HepG2 (cell line): Measurements from ENCODE around the gene GTF2A2. TPM values are rescaled to one million over a fixed set of nuclear protein-coding genes. Genes with fewer than 3 reads are reported as not detected.
A peak's percentile ranks its signal among the peaks of the same experiment; 100 is the strongest.

ENCODE experiments used
- ELF4 ChIP-seq: sonication (generic); formaldehyde crosslinking; IDR thresholded peaks from 2 replicates; pipeline ENCODE4 v1.5.0; 2020; ENCODE audit warnings: missing genetic modification reagents, mild to moderate bottlenecking, moderate library complexity, borderline replicate concordance
- FOXA3 ChIP-seq: IDR thresholded peaks from 2 replicates; pipeline ENCODE4 v1.6.1; 2016; ENCODE audit warnings: missing genetic modification reagents, missing compliant biosample characterization
- NFATC3 ChIP-seq: sonication (generic); formaldehyde crosslinking; IDR thresholded peaks from 2 replicates; pipeline ENCODE4 v1.5.1; 2020; ENCODE audit warnings: mild to moderate bottlenecking, missing genetic modification reagents
- NFIC ChIP-seq: IDR thresholded peaks from 2 replicates; pipeline ENCODE4 v1.6.1; 2012; ENCODE audit warnings: mild to moderate bottlenecking, low read length, inconsistent platforms
- NR2C2 ChIP-seq: sonication (generic); formaldehyde crosslinking; IDR thresholded peaks from 2 replicates; pipeline ENCODE4 v1.4.0; 2020; ENCODE audit warnings: missing genetic modification reagents, mild to moderate bottlenecking, moderate library complexity, borderline replicate concordance
- TFDP2 ChIP-seq: sonication (generic); formaldehyde crosslinking; IDR thresholded peaks from 2 replicates; pipeline ENCODE4 v1.4.0; 2020; ENCODE audit warnings: missing genetic modification reagents
- ZFP1 ChIP-seq: IDR thresholded peaks from 2 replicates; pipeline ENCODE4 v1.6.1; 2016
- ZNF30 ChIP-seq: sonication (generic); formaldehyde crosslinking; IDR thresholded peaks from 2 replicates; pipeline ENCODE4 v1.5.0; 2020; ENCODE audit warnings: mild to moderate bottlenecking, missing genetic modification reagents
- ZNF33B ChIP-seq: sonication (generic); formaldehyde crosslinking; IDR thresholded peaks from 2 replicates; pipeline ENCODE4 v1.5.1; 2020; ENCODE audit warnings: mild to moderate bottlenecking, missing genetic modification reagents
- ZNF34 ChIP-seq: sonication (generic); formaldehyde crosslinking; IDR thresholded peaks from 2 replicates; pipeline ENCODE4 v1.4.0; 2020; ENCODE audit warnings: mild to moderate bottlenecking, missing genetic modification reagents, borderline replicate concordance
- ZNF468 ChIP-seq: sonication (generic); formaldehyde crosslinking; IDR thresholded peaks from 2 replicates; pipeline ENCODE4 v1.8.0; 2022; ENCODE audit warnings: mild to moderate bottlenecking, moderate library complexity, missing genetic modification reagents
- ZNF512 ChIP-seq: sonication (generic); formaldehyde crosslinking; IDR thresholded peaks from 2 replicates; pipeline ENCODE4 v1.4.0; 2020; ENCODE audit warnings: mild to moderate bottlenecking, missing genetic modification reagents
- ZNF572 ChIP-seq: sonication (generic); formaldehyde crosslinking; IDR thresholded peaks from 2 replicates; pipeline ENCODE4 v1.5.1; 2020; ENCODE audit warnings: mild to moderate bottlenecking, missing genetic modification reagents
- ZNF605 ChIP-seq: sonication (generic); formaldehyde crosslinking; IDR thresholded peaks from 2 replicates; pipeline ENCODE4 v1.8.0; 2022; ENCODE audit warnings: mild to moderate bottlenecking, missing genetic modification reagents
- ZNF720 ChIP-seq: sonication (generic); formaldehyde crosslinking; IDR thresholded peaks from 2 replicates; pipeline ENCODE4 v1.4.0; 2020; ENCODE audit warnings: missing genetic modification reagents
- ZNF747 ChIP-seq: sonication (generic); formaldehyde crosslinking; IDR thresholded peaks from 2 replicates; pipeline ENCODE4 v1.8.1; 2023; ENCODE audit warnings: missing genetic modification reagents, mild to moderate bottlenecking, borderline replicate concordance
- polyA plus RNA-seq, 8 experiments: library from polyadenylated mRNA; depleted of rRNA in 3 of 8; stranded (reverse) in 7 of 8; unstranded in 1 of 8; fragments of >200 nt; fragmentation: Illumina TruSeq in 4 of 8; extraction: Trizol in 4 of 8; gene quantifications; 2 replicates each; pipeline versions ENCODE4 v1.2.1 to v1.2.3, GENCODE V29; 2011 to 2016; ENCODE audit warnings: low read depth in 4 of 8, missing spikeins in 1 of 8, mixed read lengths in 1 of 8; ENCODE audit not compliant: insufficient read depth in 1 of 8
- total RNA-seq, 5 experiments: library from RNA; depleted of rRNA; stranded (reverse); fragments of >200 nt; fragmentation: Illumina TruSeq; extraction: Trizol; gene quantifications; 2 replicates each; pipeline ENCODE4 v1.2.3, GENCODE V29; 2016; ENCODE audit warnings: low read depth in 1 of 5
- TF ChIP-seq, protein P1 (sequence below): sonication (generic); formaldehyde crosslinking; IDR thresholded peaks from 2 replicates; pipeline ENCODE4 v1.4.0; 2020; ENCODE audit warnings: missing genetic modification reagents
- TF ChIP-seq, protein P2 (sequence below): sonication (generic); formaldehyde crosslinking; IDR thresholded peaks from 2 replicates; pipeline ENCODE4 v1.5.0; 2020; ENCODE audit warnings: mild to moderate bottlenecking, missing genetic modification reagents, borderline replicate concordance
- TF ChIP-seq, protein P3 (sequence below): sonication (generic); formaldehyde crosslinking; IDR thresholded peaks from 2 replicates; pipeline ENCODE4 v1.4.0; 2020; ENCODE audit warnings: mild to moderate bottlenecking, missing genetic modification reagents, borderline replicate concordance

The GTF2A2 gene
- total and polyA plus RNA-seq, 2 of the 13 experiments (the other 11 are each of a cell fraction or from before 2014, with no cell fraction given): 24.4 to 106 TPM

DNA sequence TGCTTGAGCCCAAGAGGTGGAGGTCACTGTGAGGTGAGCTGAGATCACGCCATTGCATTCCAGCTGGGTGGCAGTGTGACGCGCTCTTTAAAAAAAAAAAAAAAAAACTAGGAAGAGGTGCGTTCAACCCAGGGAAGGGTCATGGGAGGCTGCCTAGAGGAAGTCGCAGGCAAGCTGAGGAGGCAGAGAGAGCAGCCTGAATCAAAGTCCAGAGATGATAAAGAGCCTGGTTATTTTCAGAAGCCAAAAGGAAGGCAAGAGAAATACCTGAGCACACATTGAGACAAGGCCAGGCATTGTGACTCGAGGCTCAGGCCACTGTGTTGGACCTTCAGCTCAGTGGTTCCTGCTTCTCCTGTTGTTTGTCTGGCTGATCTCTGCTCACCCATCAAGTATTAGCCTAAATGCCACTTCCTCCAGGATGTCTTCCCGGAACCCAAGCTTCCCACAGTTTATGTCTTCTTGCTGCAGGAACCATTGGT lies 61.8 kb downstream of the GTF2A2 start (continued):
- TF ChIP-seq, protein P1, sequence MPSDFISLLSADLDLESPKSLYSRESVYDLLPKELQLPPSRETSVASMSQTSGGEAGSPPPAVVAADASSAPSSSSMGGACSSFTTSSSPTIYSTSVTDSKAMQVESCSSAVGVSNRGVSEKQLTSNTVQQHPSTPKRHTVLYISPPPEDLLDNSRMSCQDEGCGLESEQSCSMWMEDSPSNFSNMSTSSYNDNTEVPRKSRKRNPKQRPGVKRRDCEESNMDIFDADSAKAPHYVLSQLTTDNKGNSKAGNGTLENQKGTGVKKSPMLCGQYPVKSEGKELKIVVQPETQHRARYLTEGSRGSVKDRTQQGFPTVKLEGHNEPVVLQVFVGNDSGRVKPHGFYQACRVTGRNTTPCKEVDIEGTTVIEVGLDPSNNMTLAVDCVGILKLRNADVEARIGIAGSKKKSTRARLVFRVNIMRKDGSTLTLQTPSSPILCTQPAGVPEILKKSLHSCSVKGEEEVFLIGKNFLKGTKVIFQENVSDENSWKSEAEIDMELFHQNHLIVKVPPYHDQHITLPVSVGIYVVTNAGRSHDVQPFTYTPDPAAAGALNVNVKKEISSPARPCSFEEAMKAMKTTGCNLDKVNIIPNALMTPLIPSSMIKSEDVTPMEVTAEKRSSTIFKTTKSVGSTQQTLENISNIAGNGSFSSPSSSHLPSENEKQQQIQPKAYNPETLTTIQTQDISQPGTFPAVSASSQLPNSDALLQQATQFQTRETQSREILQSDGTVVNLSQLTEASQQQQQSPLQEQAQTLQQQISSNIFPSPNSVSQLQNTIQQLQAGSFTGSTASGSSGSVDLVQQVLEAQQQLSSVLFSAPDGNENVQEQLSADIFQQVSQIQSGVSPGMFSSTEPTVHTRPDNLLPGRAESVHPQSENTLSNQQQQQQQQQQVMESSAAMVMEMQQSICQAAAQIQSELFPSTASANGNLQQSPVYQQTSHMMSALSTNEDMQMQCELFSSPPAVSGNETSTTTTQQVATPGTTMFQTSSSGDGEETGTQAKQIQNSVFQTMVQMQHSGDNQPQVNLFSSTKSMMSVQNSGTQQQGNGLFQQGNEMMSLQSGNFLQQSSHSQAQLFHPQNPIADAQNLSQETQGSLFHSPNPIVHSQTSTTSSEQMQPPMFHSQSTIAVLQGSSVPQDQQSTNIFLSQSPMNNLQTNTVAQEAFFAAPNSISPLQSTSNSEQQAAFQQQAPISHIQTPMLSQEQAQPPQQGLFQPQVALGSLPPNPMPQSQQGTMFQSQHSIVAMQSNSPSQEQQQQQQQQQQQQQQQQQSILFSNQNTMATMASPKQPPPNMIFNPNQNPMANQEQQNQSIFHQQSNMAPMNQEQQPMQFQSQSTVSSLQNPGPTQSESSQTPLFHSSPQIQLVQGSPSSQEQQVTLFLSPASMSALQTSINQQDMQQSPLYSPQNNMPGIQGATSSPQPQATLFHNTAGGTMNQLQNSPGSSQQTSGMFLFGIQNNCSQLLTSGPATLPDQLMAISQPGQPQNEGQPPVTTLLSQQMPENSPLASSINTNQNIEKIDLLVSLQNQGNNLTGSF: no peak
- TF ChIP-seq TFDP2 (CRISPR knock-in tag) (no peak), ELF4 (CRISPR knock-in tag) (no peak), ZNF468 (CRISPR knock-in tag) (no peak), ZNF30 (CRISPR knock-in tag) (no peak), ZNF747 (CRISPR knock-in tag) (no peak), FOXA3 (CRISPR knock-in tag) (no peak), ZNF512 (CRISPR knock-in tag) (no peak), ZNF33B (CRISPR knock-in tag) (no peak), ZNF572 (no peak), ZNF605 (CRISPR knock-in tag) (no peak), NFATC3 (CRISPR knock-in tag) (no peak), ZNF720 (CRISPR knock-in tag) (no peak), ZFP1 (no peak), NFIC (no peak), ZNF34 (CRISPR knock-in tag) (no peak), NR2C2 (CRISPR knock-in tag) (no peak)
- TF ChIP-seq, protein P2, sequence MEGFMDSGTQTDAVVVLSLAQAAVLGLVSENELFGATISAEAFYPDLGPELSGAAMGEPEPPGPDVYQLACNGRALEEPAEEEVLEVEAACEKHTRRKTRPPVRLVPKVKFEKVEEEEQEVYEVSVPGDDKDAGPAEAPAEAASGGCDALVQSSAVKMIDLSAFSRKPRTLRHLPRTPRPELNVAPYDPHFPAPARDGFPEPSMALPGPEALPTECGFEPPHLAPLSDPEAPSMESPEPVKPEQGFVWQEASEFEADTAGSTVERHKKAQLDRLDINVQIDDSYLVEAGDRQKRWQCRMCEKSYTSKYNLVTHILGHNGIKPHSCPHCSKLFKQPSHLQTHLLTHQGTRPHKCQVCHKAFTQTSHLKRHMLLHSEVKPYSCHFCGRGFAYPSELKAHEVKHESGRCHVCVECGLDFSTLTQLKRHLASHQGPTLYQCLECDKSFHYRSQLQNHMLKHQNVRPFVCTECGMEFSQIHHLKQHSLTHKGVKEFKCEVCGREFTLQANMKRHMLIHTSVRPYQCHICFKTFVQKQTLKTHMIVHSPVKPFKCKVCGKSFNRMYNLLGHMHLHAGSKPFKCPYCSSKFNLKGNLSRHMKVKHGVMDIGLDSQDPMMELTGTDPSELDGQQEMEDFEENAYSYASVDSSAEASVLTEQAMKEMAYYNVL: 0 out of 2 replicates have a peak, but pooled peaks have one; percentile 18
- TF ChIP-seq, protein P3, sequence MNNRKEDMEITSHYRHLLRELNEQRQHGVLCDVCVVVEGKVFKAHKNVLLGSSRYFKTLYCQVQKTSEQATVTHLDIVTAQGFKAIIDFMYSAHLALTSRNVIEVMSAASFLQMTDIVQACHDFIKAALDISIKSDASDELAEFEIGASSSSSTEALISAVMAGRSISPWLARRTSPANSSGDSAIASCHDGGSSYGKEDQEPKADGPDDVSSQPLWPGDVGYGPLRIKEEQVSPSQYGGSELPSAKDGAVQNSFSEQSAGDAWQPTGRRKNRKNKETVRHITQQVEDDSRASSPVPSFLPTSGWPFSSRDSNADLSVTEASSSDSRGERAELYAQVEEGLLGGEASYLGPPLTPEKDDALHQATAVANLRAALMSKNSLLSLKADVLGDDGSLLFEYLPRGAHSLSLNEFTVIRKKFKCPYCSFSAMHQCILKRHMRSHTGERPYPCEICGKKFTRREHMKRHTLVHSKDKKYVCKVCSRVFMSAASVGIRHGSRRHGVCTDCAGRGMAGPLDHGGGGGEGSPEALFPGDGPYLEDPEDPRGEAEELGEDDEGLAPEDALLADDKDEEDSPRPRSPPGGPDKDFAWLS (CRISPR knock-in tag): no peak
